GM12872 (cell line): Measurements from ENCODE around the gene DUSP8.

Source experiments
- CTCF ChIP-seq: IDR thresholded peaks from 3 replicates; pipeline ENCODE4 v1.5.1; 2011; ENCODE audit warnings: low read depth, mild to moderate bottlenecking, low read length, moderate library complexity; ENCODE audit not compliant: insufficient read depth

DUSP8 gene

GRCh38 chr11:1509626-1510255, 62.3 kb downstream of the DUSP8 start:
- TF ChIP-seq CTCF = no peak

GRCh38 chr11:1508986-1509385, 63.1 kb downstream of the DUSP8 start:
- TF ChIP-seq CTCF = no peak

DNA sequence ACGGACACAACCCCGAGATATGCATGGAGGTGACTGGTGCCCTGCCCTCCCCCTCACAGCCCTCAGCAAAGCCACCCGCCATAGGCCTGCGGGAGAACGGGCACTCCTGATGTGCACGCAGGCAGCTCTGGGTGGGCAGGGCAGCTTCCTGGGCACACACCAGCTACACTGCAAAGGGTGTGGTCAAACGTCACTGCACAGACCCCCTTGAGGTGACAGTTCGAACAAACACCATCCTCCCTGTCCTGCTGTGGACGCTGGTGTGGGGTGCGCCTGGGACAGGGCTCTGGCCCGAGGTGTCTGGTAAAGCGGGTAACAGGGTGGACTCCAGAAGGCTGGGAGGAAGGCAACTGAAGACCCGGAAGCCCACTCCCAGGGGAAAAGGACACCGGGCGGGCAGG, 63.6 kb downstream of the DUSP8 start:
- TF ChIP-seq CTCF = no peak

DNA sequence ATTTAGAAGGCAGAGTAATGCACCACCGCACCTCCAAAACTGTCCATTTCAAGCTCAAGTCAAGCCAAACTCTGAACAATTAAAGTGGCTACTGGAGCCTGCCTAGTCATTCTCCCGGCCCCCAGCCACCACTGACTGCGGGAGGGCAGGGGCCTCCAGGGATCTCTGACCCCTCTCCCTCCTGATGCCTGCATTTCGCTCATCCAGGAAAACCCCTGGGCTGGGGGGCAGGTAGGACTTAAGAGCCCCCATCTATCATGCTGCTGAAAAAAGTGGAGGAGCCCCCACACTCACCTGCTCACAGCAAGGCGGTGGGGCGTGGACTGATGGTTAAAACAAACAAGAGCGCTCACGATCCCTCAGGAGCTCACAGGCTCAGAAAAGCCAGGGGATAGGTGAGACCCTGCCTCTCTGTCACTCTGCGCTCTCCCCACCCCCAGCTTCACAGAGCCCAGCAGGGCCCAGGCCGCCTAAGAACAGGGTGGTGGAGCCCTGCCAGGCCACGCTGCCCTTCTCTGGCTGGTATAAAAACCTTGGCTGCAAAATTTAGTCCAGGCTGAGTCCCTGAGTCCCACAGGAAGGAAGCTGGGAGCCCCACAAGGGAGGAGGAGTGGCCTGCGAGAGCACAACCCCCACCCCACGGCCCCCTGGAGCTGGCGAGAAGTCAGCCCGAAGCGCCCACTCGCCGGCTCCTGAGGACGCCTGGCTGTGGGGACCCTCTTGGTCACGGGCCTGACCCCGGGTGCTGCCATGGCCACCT, 64.5 kb downstream of the DUSP8 start:
- TF ChIP-seq CTCF = no peak

GRCh38 chr11:1506981-1507380, 65.1 kb downstream of the DUSP8 start:
- TF ChIP-seq CTCF = no peak

DNA sequence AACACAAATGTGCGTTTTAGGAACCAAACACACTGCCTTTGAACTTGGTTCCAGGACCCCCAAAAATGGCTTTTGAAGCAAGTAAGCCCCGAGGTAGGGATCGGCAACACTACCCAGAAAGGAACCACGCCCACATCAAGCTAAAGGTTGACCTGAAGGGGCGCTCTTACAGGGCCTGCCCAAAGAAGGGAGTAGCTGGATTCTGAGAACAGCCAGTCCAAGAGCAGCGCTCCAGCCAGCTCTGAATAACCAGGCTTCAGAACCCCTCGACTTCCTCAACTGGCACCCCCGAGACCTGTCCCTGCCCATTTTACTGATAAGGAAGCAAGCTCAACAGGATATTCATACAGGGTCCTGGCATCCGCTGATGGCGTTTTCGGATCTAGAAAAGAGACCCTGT, 66.6 kb downstream of the DUSP8 start:
- TF ChIP-seq CTCF = 0 out of 3 replicates have a peak, but pooled peaks have one; percentile 3

DNA sequence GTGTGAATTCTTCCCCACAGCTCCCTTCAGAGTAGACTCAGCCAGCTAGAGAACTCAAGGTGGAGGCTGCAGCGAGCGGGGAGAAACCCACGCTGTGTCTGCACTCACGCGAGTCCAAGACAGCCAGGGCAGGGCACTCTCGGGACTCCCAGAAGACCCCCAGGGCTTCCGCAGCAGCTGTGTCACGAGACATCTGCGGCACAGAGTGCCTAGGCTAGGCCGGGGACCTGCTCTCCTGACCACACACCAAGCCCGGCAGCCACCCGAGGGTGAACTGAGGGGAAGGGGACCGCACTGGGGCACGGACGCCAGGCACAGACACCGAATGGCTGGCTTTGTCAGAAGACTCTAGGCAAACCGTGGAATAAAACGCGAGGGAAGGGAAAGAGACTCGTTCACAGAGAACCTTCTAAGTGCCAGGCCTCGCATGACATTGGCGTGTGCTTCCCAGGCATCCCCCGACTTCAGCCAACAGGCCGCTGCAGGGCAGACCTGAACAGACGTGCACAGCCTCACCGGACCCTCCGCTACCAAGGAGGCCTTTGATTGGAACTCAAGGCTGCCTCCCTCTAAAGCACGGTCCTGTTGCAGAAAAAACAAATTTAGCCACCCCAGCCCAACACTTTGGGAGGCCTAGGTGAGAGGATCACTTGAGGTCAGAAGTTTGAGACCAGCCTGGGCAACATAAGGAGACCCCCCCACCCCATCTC, 67.3 kb downstream of the DUSP8 start:
- no peak for TF ChIP-seq CTCF
